HEK293 (cell line): Measurements from ENCODE around the gene PHF5A.

Source experiments
- BCL11A ChIP-seq: fragments of 450-650 bp; formaldehyde crosslinking; IDR thresholded peaks from 2 replicates; pipeline ENCODE4 v1.5.1; 2016; ENCODE audit warnings: low read depth, missing biosample characterization, missing genetic modification characterization
- SP7 ChIP-seq: fragments of 450-650 bp; formaldehyde crosslinking; IDR thresholded peaks from 2 replicates; pipeline ENCODE4 v1.5.1; 2016; ENCODE audit warnings: missing biosample characterization, missing genetic modification characterization
- ZNF211 ChIP-seq: fragments of 450-650 bp; formaldehyde crosslinking; IDR thresholded peaks from 2 replicates; pipeline ENCODE4 v1.5.1; 2016; ENCODE audit warnings: low read depth, missing biosample characterization, missing genetic modification characterization
- ZNF530 ChIP-seq: fragments of 450-650 bp; formaldehyde crosslinking; IDR thresholded peaks from 2 replicates; pipeline ENCODE4 v1.5.1; 2016; ENCODE audit warnings: low read depth, missing biosample characterization, missing genetic modification characterization
- ZNF549 ChIP-seq: fragments of 450-650 bp; IDR thresholded peaks from 2 replicates; pipeline ENCODE4 v1.5.1; 2018; ENCODE audit warnings: missing biosample characterization, missing genetic modification characterization, mild to moderate bottlenecking, inconsistent platforms, moderate library complexity
- TF ChIP-seq, protein P1 (sequence below): fragments of 450-650 bp; formaldehyde crosslinking; IDR thresholded peaks from 2 replicates; pipeline ENCODE4 v1.5.1; 2016; ENCODE audit warnings: missing biosample characterization, missing genetic modification characterization
- TF ChIP-seq, protein P2 (sequence below): sonication (generic); formaldehyde crosslinking; IDR thresholded peaks from 2 replicates; pipeline ENCODE4 v1.8.1; 2022; ENCODE audit warnings: mild to moderate bottlenecking, moderate library complexity, missing genetic modification reagents
- TF ChIP-seq, protein P3 (sequence below): fragments of 450-650 bp; IDR thresholded peaks from 2 replicates; pipeline ENCODE4 v1.5.1; 2018; ENCODE audit warnings: missing biosample characterization, missing genetic modification characterization
- TF ChIP-seq, protein P4 (sequence below): fragments of 450-650 bp; formaldehyde crosslinking; IDR thresholded peaks from 2 replicates; pipeline ENCODE4 v1.5.1; 2016; ENCODE audit warnings: missing biosample characterization, missing genetic modification characterization, low read depth

DNA sequence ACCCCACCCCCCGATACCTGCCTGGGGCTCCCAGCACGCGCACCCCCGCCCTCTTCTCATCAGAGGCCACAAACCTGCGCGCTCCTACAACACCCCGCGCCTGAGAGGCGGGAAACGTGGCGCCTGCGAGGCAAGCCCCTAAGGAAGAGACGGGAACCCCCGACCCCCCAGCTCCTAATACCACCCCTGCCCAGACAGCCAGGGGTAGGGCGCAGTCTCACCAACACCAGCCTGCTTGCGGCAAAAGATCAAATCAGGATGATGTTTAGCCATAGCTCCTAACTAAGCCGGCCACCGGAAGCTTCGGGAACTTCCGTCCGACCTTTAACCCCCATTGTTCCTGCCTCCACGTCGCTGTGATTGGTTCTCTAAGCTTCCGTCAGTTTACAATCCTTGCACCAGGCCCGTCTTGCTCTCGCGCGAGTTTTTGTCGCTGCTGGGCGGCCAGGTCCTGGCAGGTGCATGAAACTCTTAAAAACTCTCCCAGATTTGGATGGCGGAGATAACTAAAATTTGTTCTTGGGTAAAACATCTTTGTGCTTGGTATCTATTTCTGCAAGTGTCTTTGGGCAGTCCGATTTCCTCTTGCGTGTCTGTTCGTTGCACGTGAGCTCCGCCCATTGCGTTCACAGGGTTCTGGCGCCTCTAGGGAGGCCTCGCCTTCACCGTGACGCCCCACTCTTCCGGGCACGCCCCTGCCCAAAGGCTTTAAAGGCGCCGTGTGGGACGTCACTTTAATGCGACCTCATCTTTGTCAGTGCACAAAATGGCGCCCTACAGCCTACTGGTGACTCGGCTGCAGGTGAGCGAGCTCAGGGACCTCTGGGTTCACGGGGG is at the start of gene PHF5A, which contains the start of gene ACO2:
- TF ChIP-seq, protein P1, sequence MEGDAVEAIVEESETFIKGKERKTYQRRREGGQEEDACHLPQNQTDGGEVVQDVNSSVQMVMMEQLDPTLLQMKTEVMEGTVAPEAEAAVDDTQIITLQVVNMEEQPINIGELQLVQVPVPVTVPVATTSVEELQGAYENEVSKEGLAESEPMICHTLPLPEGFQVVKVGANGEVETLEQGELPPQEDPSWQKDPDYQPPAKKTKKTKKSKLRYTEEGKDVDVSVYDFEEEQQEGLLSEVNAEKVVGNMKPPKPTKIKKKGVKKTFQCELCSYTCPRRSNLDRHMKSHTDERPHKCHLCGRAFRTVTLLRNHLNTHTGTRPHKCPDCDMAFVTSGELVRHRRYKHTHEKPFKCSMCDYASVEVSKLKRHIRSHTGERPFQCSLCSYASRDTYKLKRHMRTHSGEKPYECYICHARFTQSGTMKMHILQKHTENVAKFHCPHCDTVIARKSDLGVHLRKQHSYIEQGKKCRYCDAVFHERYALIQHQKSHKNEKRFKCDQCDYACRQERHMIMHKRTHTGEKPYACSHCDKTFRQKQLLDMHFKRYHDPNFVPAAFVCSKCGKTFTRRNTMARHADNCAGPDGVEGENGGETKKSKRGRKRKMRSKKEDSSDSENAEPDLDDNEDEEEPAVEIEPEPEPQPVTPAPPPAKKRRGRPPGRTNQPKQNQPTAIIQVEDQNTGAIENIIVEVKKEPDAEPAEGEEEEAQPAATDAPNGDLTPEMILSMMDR (tag by site-specific recombination), result no peak
- TF ChIP-seq BCL11A (no peak), ZNF211 (no peak), ZNF549 (tag by site-specific recombination) (no peak), ZNF530 (tag by site-specific recombination) (no peak), SP7 (tag by site-specific recombination) (peak; percentile 88)
- TF ChIP-seq, protein P2, sequence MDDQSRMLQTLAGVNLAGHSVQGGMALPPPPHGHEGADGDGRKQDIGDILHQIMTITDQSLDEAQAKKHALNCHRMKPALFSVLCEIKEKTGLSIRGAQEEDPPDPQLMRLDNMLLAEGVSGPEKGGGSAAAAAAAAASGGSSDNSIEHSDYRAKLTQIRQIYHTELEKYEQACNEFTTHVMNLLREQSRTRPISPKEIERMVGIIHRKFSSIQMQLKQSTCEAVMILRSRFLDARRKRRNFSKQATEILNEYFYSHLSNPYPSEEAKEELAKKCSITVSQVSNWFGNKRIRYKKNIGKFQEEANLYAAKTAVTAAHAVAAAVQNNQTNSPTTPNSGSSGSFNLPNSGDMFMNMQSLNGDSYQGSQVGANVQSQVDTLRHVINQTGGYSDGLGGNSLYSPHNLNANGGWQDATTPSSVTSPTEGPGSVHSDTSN, result no peak
- TF ChIP-seq, protein P3, sequence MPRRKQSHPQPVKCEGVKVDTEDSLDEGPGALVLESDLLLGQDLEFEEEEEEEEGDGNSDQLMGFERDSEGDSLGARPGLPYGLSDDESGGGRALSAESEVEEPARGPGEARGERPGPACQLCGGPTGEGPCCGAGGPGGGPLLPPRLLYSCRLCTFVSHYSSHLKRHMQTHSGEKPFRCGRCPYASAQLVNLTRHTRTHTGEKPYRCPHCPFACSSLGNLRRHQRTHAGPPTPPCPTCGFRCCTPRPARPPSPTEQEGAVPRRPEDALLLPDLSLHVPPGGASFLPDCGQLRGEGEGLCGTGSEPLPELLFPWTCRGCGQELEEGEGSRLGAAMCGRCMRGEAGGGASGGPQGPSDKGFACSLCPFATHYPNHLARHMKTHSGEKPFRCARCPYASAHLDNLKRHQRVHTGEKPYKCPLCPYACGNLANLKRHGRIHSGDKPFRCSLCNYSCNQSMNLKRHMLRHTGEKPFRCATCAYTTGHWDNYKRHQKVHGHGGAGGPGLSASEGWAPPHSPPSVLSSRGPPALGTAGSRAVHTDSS (tag by site-specific recombination), result no peak
- TF ChIP-seq, protein P4, sequence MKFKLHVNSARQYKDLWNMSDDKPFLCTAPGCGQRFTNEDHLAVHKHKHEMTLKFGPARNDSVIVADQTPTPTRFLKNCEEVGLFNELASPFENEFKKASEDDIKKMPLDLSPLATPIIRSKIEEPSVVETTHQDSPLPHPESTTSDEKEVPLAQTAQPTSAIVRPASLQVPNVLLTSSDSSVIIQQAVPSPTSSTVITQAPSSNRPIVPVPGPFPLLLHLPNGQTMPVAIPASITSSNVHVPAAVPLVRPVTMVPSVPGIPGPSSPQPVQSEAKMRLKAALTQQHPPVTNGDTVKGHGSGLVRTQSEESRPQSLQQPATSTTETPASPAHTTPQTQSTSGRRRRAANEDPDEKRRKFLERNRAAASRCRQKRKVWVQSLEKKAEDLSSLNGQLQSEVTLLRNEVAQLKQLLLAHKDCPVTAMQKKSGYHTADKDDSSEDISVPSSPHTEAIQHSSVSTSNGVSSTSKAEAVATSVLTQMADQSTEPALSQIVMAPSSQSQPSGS (tag by site-specific recombination), result peak; percentile 55; the same call in 1 of the 2 replicates
